A673 (cell line): ENCODE measurements around the gene SNX24. TPM values are rescaled to one million over a fixed set of nuclear protein-coding genes. Genes with fewer than 3 reads are reported as not detected.

ENCODE experiments used
- BruUV-seq: library from RNA; stranded (reverse); fragments of 400-500 nt; replicated peaks from 2 replicates; lab custom pipeline; 2021; lab: Mats Ljungman, UMichigan
- CTCF ChIA-PET: fragments of 300-600 bp; sonication (Branson Sonifier 250); formaldehyde crosslinking; loops from one replicate; lab custom pipeline; 2022; ENCODE audit warnings: antibody characterized with exemption; lab: Charles Lee
- POLR2A ChIA-PET: fragments of 300-600 bp; sonication (Branson Sonifier 250); formaldehyde crosslinking; loops from one replicate; lab custom pipeline; 2022; ENCODE audit warnings: antibody characterized with exemption; ENCODE audit not compliant: low non-redundant PET; lab: Charles Lee
- DNase-seq: peaks from one replicate; pipeline ENCODE4 v3.0.0-alpha.2; 2015; ENCODE audit warnings: low spot score
- H3K27ac ChIP-seq: fragments of 200-600 bp; sonication (generic); 2 replicates; pipeline ENCODE4 v1.5.1; 2016; ENCODE audit warnings: mixed run types, low read depth, mild to moderate bottlenecking, mixed read lengths, antibody characterized with exemption, low read length; ENCODE audit not compliant: poor library complexity, severe bottlenecking
- H3K27me3 ChIP-seq: fragments of 200-600 bp; sonication (generic); replicated peaks from 2 replicates; pipeline ENCODE4 v1.6.1; 2017; ENCODE audit warnings: mixed run types, low read depth, mild to moderate bottlenecking, mixed read lengths, antibody characterized with exemption, low read length; ENCODE audit not compliant: insufficient read depth, poor library complexity
- H3K36me3 ChIP-seq: fragments of 200-600 bp; sonication (generic); 2 replicates; pipeline ENCODE4 v1.6.1; 2016; ENCODE audit warnings: mixed run types, mild to moderate bottlenecking, mixed read lengths, antibody characterized with exemption, low read length; ENCODE audit not compliant: insufficient read depth, poor library complexity, severe bottlenecking
- H3K4me1 ChIP-seq: fragments of 200-600 bp; sonication (generic); 2 replicates; pipeline ENCODE4 v1.6.1; 2017; ENCODE audit warnings: mixed run types, mild to moderate bottlenecking, mixed read lengths, antibody characterized with exemption, low read length; ENCODE audit not compliant: insufficient read depth, poor library complexity, severe bottlenecking
- H3K4me3 ChIP-seq: fragments of 200-600 bp; sonication (generic); 2 replicates; pipeline ENCODE4 v1.5.1; 2016; ENCODE audit warnings: low read depth, mixed run types, mild to moderate bottlenecking, mixed read lengths, low read length; ENCODE audit not compliant: poor library complexity, severe bottlenecking
- H3K9me3 ChIP-seq: fragments of 200-600 bp; sonication (generic); 2 replicates; pipeline ENCODE4 v1.6.1; 2016; ENCODE audit warnings: mixed run types, low read depth, mild to moderate bottlenecking, mixed read lengths, antibody characterized with exemption, low read length; ENCODE audit not compliant: poor library complexity, severe bottlenecking
- CTCF ChIP-seq: fragments of 300-800, 200-600 bp; sonication (generic); conservative IDR thresholded peaks from 2 replicates; pipeline ENCODE4 v1.5.1; 2017; ENCODE audit warnings: low read depth, mild to moderate bottlenecking, antibody characterized with exemption, low read length, moderate library complexity, mixed read lengths
- EZH2 ChIP-seq: fragments of 200-600 bp; sonication (generic); IDR thresholded peaks from 2 replicates; pipeline ENCODE4 v1.6.1; 2017; ENCODE audit warnings: borderline replicate concordance, low read depth, mild to moderate bottlenecking, mixed read lengths, antibody characterized with exemption, low read length; ENCODE audit not compliant: poor library complexity, severe bottlenecking
- intact Hi-C: fragments of 100-400 bp; cut with micrococcal nuclease; formaldehyde crosslinking; loops from one replicate; pipeline ENCODE4 v1.10.0; 2022; ENCODE audit not compliant: unreplicated experiment
- total RNA-seq: library from RNA; stranded (reverse); gene quantifications from 2 replicates; pipeline ENCODE4 v1.2.3, GENCODE V29; 2021

The SNX24 gene
- total RNA-seq, 1 experiment from 2014 or later: 13.6 TPM

GRCh38 chr5:122835681-122836080, 9.7 kb upstream of the SNX24 start:
- Histone ChIP-seq H3K36me3 (no peaks in the 10 kb centered on the region), H3K4me3 (no peak overlapping the region), H3K4me1 (peaks cover 7% of the 10 kb centered on the region), H3K27ac (no peak overlapping the region), H3K9me3 (no peaks in the 10 kb centered on the region), H3K27me3 (no peaks in the 10 kb centered on the region)
- intact Hi-C loops: loop anchor here (10.0 kb wide), 1 partner anchor 131 kb away; no protein-coding TSS in a partner anchor
- ChIA-PET POLR2A (no interaction called here), CTCF (no interaction called here)
- TF ChIP-seq EZH2 (no peak), CTCF (no peak)
- no TSS peak for BruUV-seq
- DNase-seq: peak; percentile 10

GRCh38 chr5:122836947-122837346, 8.5 kb upstream of the SNX24 start:
- H3K9me3 ChIP-seq: no peaks in the 10 kb centered on the region
- H3K4me3 ChIP-seq: no peak overlapping the region
- TF ChIP-seq CTCF: no peak
- no peak for TF ChIP-seq EZH2
- intact Hi-C loops: loop anchor here (10.0 kb wide), 1 partner anchor 132 kb away; no protein-coding TSS in a partner anchor
- BruUV-seq: no TSS peak
- no peak overlapping the region for H3K27ac ChIP-seq
- no peaks in the 10 kb centered on the region for H3K27me3 ChIP-seq
- no peak for DNase-seq
- ChIA-PET POLR2A (no interaction called here), CTCF (no interaction called here)
- H3K4me1 ChIP-seq: peaks cover 7% of the 10 kb centered on the region
- H3K36me3 ChIP-seq: no peaks in the 10 kb centered on the region

GRCh38 chr5:122839731-122840130, 5.7 kb upstream of the SNX24 start:
- no TSS peak for BruUV-seq
- H3K4me1 ChIP-seq: peaks cover 4% of the 10 kb centered on the region
- no peak overlapping the region for H3K4me3 ChIP-seq
- no peak for DNase-seq
- H3K9me3 ChIP-seq: no peaks in the 10 kb centered on the region
- H3K27me3 ChIP-seq: no peaks in the 10 kb centered on the region
- intact Hi-C loops: loop anchor here (10.0 kb wide), 1 partner anchor 135 kb away; no protein-coding TSS in a partner anchor
- no peaks in the 10 kb centered on the region for H3K36me3 ChIP-seq
- no peak overlapping the region for H3K27ac ChIP-seq
- TF ChIP-seq EZH2 (no peak), CTCF (no peak)
- CTCF ChIA-PET: no interaction called here
- POLR2A ChIA-PET: no interaction called here
